HEK293 (cell line): ENCODE results near the gene ALPG.
"Not testable (repeated sequence)": the region's sequence is repeated elsewhere in the genome, so short reads cannot be mapped to it uniquely, and the experiment has no call there.

Experiments
- CTCF ChIA-PET: fragments of 350-600 bp; formaldehyde crosslinking; extraction: SDS; loops from one replicate; lab custom pipeline; 2021; ENCODE audit warnings: antibody characterized with exemption; lab: Yijun Ruan, JAX
- POLR2A ChIA-PET: fragments of 300-600 bp; formaldehyde crosslinking; extraction: SDS; loops from one replicate; lab custom pipeline; 2020; ENCODE audit warnings: antibody characterized with exemption, inconsistent platforms; lab: Yijun Ruan, JAX
- H3K27ac ChIP-seq: fragments of 200-500 bp; sonication (Bioruptor generic); 2 replicates; pipeline ENCODE4 v1.5.1; 2014; ENCODE audit warnings: low read depth, low read length, control low read depth, inconsistent platforms; ENCODE audit errors: extremely low read depth
- H3K36me3 ChIP-seq, 2 experiments: fragments of 200-500 bp in 1 of 2; sonication (Bioruptor generic) in 1 of 2; 1 replicate in 1 of 2; 2 replicates in 1 of 2; pipeline ENCODE4 v1.5.1; 2014 to 2017; ENCODE audit warnings: inconsistent platforms in 2 of 2, low read length in 2 of 2; ENCODE audit not compliant: control insufficient read depth in 2 of 2, insufficient read depth in 1 of 2
- H3K4me1 ChIP-seq: fragments of 200-500 bp; sonication (Bioruptor generic); 2 replicates; pipeline ENCODE4 v1.5.1; 2014; ENCODE audit warnings: mild to moderate bottlenecking, low read length, inconsistent platforms; ENCODE audit not compliant: control insufficient read depth, insufficient read depth
- H3K4me3 ChIP-seq: 2 replicates; pipeline ENCODE4 v1.5.1; 2011; ENCODE audit warnings: low read depth, mild to moderate bottlenecking, control low read depth, low read length, moderate library complexity
- H3K9me3 ChIP-seq: fragments of 200-500 bp; sonication (Bioruptor generic); 2 replicates; pipeline ENCODE4 v1.5.1; 2014; ENCODE audit warnings: low read depth, low read length, inconsistent platforms; ENCODE audit not compliant: control insufficient read depth, insufficient read depth
- EGR2 ChIP-seq: fragments of 450-650 bp; formaldehyde crosslinking; IDR thresholded peaks from 2 replicates; pipeline ENCODE4 v1.5.1; 2016; ENCODE audit warnings: low read depth, missing biosample characterization, missing genetic modification characterization
- GFI1B ChIP-seq: fragments of 450-650 bp; formaldehyde crosslinking; IDR thresholded peaks from 2 replicates; pipeline ENCODE4 v1.5.1; 2016; ENCODE audit warnings: missing biosample characterization, missing genetic modification characterization
- KLF8 ChIP-seq: fragments of 450-650 bp; formaldehyde crosslinking; IDR thresholded peaks from 2 replicates; pipeline ENCODE4 v1.5.1; 2016; ENCODE audit warnings: missing biosample characterization, missing genetic modification characterization
- SCRT1 ChIP-seq: fragments of 450-650 bp; formaldehyde crosslinking; IDR thresholded peaks from 2 replicates; pipeline ENCODE4 v1.5.1; 2016; ENCODE audit warnings: missing biosample characterization, missing genetic modification characterization, borderline replicate concordance
- SCRT2 ChIP-seq: fragments of 450-650 bp; formaldehyde crosslinking; IDR thresholded peaks from 2 replicates; pipeline ENCODE4 v1.5.1; 2016; ENCODE audit warnings: missing biosample characterization, missing genetic modification characterization
- SP2 ChIP-seq: fragments of 450-650 bp; formaldehyde crosslinking; IDR thresholded peaks from 2 replicates; pipeline ENCODE4 v1.5.1; 2016; ENCODE audit warnings: missing biosample characterization, missing genetic modification characterization
- TCF7L2 ChIP-seq: IDR thresholded peaks from 2 replicates; pipeline ENCODE4 v1.6.1; 2011; ENCODE audit warnings: low read depth, mild to moderate bottlenecking, inconsistent platforms, low read length, moderate library complexity, borderline replicate concordance
- ZBTB7A ChIP-seq: fragments of 450-650 bp; formaldehyde crosslinking; IDR thresholded peaks from 2 replicates; pipeline ENCODE4 v1.5.1; 2016; ENCODE audit warnings: low read depth, missing biosample characterization, missing genetic modification characterization
- ZBTB8A ChIP-seq: fragments of 450-650 bp; formaldehyde crosslinking; IDR thresholded peaks from 2 replicates; pipeline ENCODE4 v1.5.1; 2016; ENCODE audit warnings: missing biosample characterization, missing genetic modification characterization
- ZIC2 ChIP-seq: fragments of 450-650 bp; formaldehyde crosslinking; IDR thresholded peaks from 2 replicates; pipeline ENCODE4 v1.5.1; 2016; ENCODE audit warnings: missing biosample characterization, missing genetic modification characterization
- ZNF18 ChIP-seq: fragments of 450-650 bp; formaldehyde crosslinking; IDR thresholded peaks from 2 replicates; pipeline ENCODE4 v1.5.1; 2016; ENCODE audit warnings: missing biosample characterization, missing genetic modification characterization
- ZNF214 ChIP-seq: fragments of 450-650 bp; formaldehyde crosslinking; IDR thresholded peaks from 2 replicates; pipeline ENCODE4 v1.5.1; 2017; ENCODE audit warnings: missing biosample characterization, mild to moderate bottlenecking, missing genetic modification characterization, borderline replicate concordance
- ZNF398 ChIP-seq: fragments of 450-650 bp; formaldehyde crosslinking; IDR thresholded peaks from 2 replicates; pipeline ENCODE4 v1.5.1; 2017; ENCODE audit warnings: missing biosample characterization, missing genetic modification characterization
- ZNF433 ChIP-seq: fragments of 450-650 bp; formaldehyde crosslinking; IDR thresholded peaks from 2 replicates; pipeline ENCODE4 v1.5.1; 2016; ENCODE audit warnings: missing biosample characterization, missing genetic modification characterization, low read depth
- ZNF654 ChIP-seq: fragments of 450-650 bp; formaldehyde crosslinking; IDR thresholded peaks from 2 replicates; pipeline ENCODE4 v1.5.1; 2016; ENCODE audit warnings: low read depth, missing biosample characterization, missing genetic modification characterization
- ZNF660 ChIP-seq: fragments of 450-650 bp; IDR thresholded peaks from 2 replicates; pipeline ENCODE4 v1.5.1; 2018; ENCODE audit warnings: missing biosample characterization, mild to moderate bottlenecking, missing genetic modification characterization
- ZNF830 ChIP-seq: fragments of 450-650 bp; IDR thresholded peaks from 2 replicates; pipeline ENCODE4 v1.5.0; 2018; ENCODE audit warnings: missing biosample characterization, missing genetic modification characterization, low read depth, mild to moderate bottlenecking, moderate library complexity
- ZSCAN30 ChIP-seq: fragments of 450-650 bp; IDR thresholded peaks from 2 replicates; pipeline ENCODE4 v1.5.1; 2018; ENCODE audit warnings: missing biosample characterization, mild to moderate bottlenecking, missing genetic modification characterization, moderate library complexity
- ZSCAN5A ChIP-seq: fragments of 450-650 bp; formaldehyde crosslinking; IDR thresholded peaks from 2 replicates; pipeline ENCODE4 v1.5.1; 2016; ENCODE audit warnings: missing biosample characterization, missing genetic modification characterization
- TF ChIP-seq, protein P1 (sequence below): fragments of 450-650 bp; formaldehyde crosslinking; IDR thresholded peaks from 2 replicates; pipeline ENCODE4 v1.5.1; 2016; ENCODE audit warnings: missing biosample characterization, missing genetic modification characterization
- TF ChIP-seq, protein P2 (sequence below): fragments of 450-650 bp; formaldehyde crosslinking; IDR thresholded peaks from 2 replicates; pipeline ENCODE4 v1.5.1; 2017; ENCODE audit warnings: missing biosample characterization, mild to moderate bottlenecking, missing genetic modification characterization, moderate library complexity

ALPG gene

GRCh38 chr2:232440220-232441018 is 33.8 kb downstream of the ALPG start:
- 0 out of 2 replicates have a peak, but pooled peaks have one; percentile 14 for TF ChIP-seq KLF8
- 0 out of 2 replicates have a peak, but pooled peaks have one; percentile 53 for TF ChIP-seq ZSCAN30 (tag by site-specific recombination)
- peak; percentile 98 for TF ChIP-seq SCRT2 (tag by site-specific recombination)
- TF ChIP-seq ZNF654 (tag by site-specific recombination): peak; percentile 77
- TF ChIP-seq, protein P1, sequence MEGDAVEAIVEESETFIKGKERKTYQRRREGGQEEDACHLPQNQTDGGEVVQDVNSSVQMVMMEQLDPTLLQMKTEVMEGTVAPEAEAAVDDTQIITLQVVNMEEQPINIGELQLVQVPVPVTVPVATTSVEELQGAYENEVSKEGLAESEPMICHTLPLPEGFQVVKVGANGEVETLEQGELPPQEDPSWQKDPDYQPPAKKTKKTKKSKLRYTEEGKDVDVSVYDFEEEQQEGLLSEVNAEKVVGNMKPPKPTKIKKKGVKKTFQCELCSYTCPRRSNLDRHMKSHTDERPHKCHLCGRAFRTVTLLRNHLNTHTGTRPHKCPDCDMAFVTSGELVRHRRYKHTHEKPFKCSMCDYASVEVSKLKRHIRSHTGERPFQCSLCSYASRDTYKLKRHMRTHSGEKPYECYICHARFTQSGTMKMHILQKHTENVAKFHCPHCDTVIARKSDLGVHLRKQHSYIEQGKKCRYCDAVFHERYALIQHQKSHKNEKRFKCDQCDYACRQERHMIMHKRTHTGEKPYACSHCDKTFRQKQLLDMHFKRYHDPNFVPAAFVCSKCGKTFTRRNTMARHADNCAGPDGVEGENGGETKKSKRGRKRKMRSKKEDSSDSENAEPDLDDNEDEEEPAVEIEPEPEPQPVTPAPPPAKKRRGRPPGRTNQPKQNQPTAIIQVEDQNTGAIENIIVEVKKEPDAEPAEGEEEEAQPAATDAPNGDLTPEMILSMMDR (tag by site-specific recombination): peak; percentile 95
- peak; percentile 88 for TF ChIP-seq SCRT1 (tag by site-specific recombination)
- TF ChIP-seq ZBTB8A (tag by site-specific recombination): peak; percentile 53; the same call in 1 of the 2 replicates
- H3K4me1 ChIP-seq, H3K9me3 ChIP-seq, H3K4me3 ChIP-seq, POLR2A ChIA-PET, H3K36me3 ChIP-seq, H3K27ac ChIP-seq: not testable (repeated sequence)
- CTCF ChIA-PET: interaction anchor here (0.6 to 2.9 kb wide), 29 partner anchors 10 to 640 kb away, joined by 3 to 49 read pairs (median 4); no protein-coding TSS in a partner anchor

GRCh38 chr2:232441147-232441651 is 34.6 kb downstream of the ALPG start:
- ChIA-PET POLR2A (no interaction called here), CTCF (interaction anchor here (0.7 to 2.9 kb wide), 11 partner anchors 13 to 646 kb away, joined by 3 to 49 read pairs (median 7); no protein-coding TSS in a partner anchor)
- Histone ChIP-seq H3K27ac (no peak overlapping the region), H3K36me3 (no peaks in the 10 kb centered on the region), H3K4me3 (no peak overlapping the region), H3K4me1 (no peaks in the 10 kb centered on the region), H3K9me3 (no peaks in the 10 kb centered on the region)
- TF ChIP-seq, protein P2, sequence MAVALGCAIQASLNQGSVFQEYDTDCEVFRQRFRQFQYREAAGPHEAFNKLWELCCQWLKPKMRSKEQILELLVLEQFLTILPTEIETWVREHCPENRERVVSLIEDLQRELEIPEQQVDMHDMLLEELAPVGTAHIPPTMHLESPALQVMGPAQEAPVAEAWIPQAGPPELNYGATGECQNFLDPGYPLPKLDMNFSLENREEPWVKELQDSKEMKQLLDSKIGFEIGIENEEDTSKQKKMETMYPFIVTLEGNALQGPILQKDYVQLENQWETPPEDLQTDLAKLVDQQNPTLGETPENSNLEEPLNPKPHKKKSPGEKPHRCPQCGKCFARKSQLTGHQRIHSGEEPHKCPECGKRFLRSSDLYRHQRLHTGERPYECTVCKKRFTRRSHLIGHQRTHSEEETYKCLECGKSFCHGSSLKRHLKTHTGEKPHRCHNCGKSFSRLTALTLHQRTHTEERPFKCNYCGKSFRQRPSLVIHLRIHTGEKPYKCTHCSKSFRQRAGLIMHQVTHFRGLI (tag by site-specific recombination): no peak
- no peak for TF ChIP-seq ZIC2 (tag by site-specific recombination)
- TF ChIP-seq EGR2 (tag by site-specific recombination): no peak
- no peak for TF ChIP-seq GFI1B (tag by site-specific recombination)
- TF ChIP-seq ZSCAN5A (tag by site-specific recombination): no peak
- TF ChIP-seq ZNF18: no peak
- no peak for TF ChIP-seq SP2 (tag by site-specific recombination)
- TF ChIP-seq ZBTB7A (tag by site-specific recombination): no peak
- no peak for TF ChIP-seq ZNF660 (tag by site-specific recombination)
- TF ChIP-seq ZNF433 (tag by site-specific recombination): no peak
- TF ChIP-seq TCF7L2: no peak
- TF ChIP-seq ZNF398: no peak
- TF ChIP-seq ZNF830 (tag by site-specific recombination): no peak
- TF ChIP-seq ZNF214 (tag by site-specific recombination): no peak
- no peak for TF ChIP-seq KLF8

GRCh38 chr2:232441922-232442321 is 35.3 kb downstream of the ALPG start:
- H3K27ac ChIP-seq, H3K4me1 ChIP-seq, H3K36me3 ChIP-seq, POLR2A ChIA-PET, H3K9me3 ChIP-seq, H3K4me3 ChIP-seq: not testable (repeated sequence)
- CTCF ChIA-PET: interaction anchor here (1.4 kb wide), 1 partner anchor 108 kb away, joined by 4 read pairs; no protein-coding TSS in a partner anchor
